Superior temporal gyrus (tissue), 1 donor: Measurements from ENCODE around the gene ADAMTS17.

ENCODE experiments used
- DNase-seq: peaks from one replicate; pipeline ENCODE4 v3.0.0-alpha.2; 2016; ENCODE audit errors: extremely low spot score

The ADAMTS17 gene

GRCh38 chr15:100276506-100276905 is 65.3 kb downstream of the ADAMTS17 start:
- no peak for DNase-seq

- no peak for DNase-seq
Observed at GRCh38 chr15:100275641-100276040, 66.1 kb downstream of the ADAMTS17 start.

- DNase-seq, result no peak
Observed at GRCh38 chr15:100269831-100270230, 71.9 kb downstream of the ADAMTS17 start.

- no peak for DNase-seq
Observed at GRCh38 chr15:100266166-100266565, 75.6 kb downstream of the ADAMTS17 start.

GRCh38 chr15:100265641-100266035 is 76.1 kb downstream of the ADAMTS17 start:
- no peak for DNase-seq

- no peak for DNase-seq
Observed at GRCh38 chr15:100264994-100265640, 76.7 kb downstream of the ADAMTS17 start.

- DNase-seq, result no peak
Observed at GRCh38 chr15:100263721-100264455, 77.9 kb downstream of the ADAMTS17 start.

- DNase-seq, result no peak
Observed at GRCh38 chr15:100263031-100263430, 78.7 kb downstream of the ADAMTS17 start.

GRCh38 chr15:100261302-100262240 is 80.2 kb downstream of the ADAMTS17 start:
- no peak for DNase-seq

- DNase-seq, result no peak
Observed at GRCh38 chr15:100259266-100259665, 82.5 kb downstream of the ADAMTS17 start.

- DNase-seq, result no peak
Observed at GRCh38 chr15:100256970-100257650, 84.7 kb downstream of the ADAMTS17 start.

- DNase-seq, result no peak
Observed at GRCh38 chr15:100256101-100256969, 85.4 kb downstream of the ADAMTS17 start.

GRCh38 chr15:100255644-100256043 is 86.1 kb downstream of the ADAMTS17 start:
- DNase-seq, result no peak

GRCh38 chr15:100254691-100255090 is 87.1 kb downstream of the ADAMTS17 start:
- DNase-seq, result no peak

- DNase-seq, result no peak
Observed at GRCh38 chr15:100254285-100254684, 87.5 kb downstream of the ADAMTS17 start.

- DNase-seq, result no peak
Observed at GRCh38 chr15:100253640-100254039, 88.1 kb downstream of the ADAMTS17 start.

GRCh38 chr15:100252779-100253417 is 88.9 kb downstream of the ADAMTS17 start:
- no peak for DNase-seq

- DNase-seq, result no peak
Observed at GRCh38 chr15:100252359-100252758, 89.4 kb downstream of the ADAMTS17 start.

GRCh38 chr15:100250176-100250800 is 91.5 kb downstream of the ADAMTS17 start:
- DNase-seq, result no peak
